HG02885 (cell line): Measurements from ENCODE around the gene TMEM219.
"Not testable (repeated sequence)": the region's sequence is repeated elsewhere in the genome, so short reads cannot be mapped to it uniquely, and the experiment has no call there.

ENCODE experiments used
- ATAC-seq: cut with Tn5 transposase; IDR thresholded peaks from one replicate; pipeline ENCODE4 v1.9.1; 2021; ENCODE audit warnings: mild to moderate bottlenecking; ENCODE audit not compliant: unreplicated experiment, poor library complexity

The TMEM219 gene

DNA sequence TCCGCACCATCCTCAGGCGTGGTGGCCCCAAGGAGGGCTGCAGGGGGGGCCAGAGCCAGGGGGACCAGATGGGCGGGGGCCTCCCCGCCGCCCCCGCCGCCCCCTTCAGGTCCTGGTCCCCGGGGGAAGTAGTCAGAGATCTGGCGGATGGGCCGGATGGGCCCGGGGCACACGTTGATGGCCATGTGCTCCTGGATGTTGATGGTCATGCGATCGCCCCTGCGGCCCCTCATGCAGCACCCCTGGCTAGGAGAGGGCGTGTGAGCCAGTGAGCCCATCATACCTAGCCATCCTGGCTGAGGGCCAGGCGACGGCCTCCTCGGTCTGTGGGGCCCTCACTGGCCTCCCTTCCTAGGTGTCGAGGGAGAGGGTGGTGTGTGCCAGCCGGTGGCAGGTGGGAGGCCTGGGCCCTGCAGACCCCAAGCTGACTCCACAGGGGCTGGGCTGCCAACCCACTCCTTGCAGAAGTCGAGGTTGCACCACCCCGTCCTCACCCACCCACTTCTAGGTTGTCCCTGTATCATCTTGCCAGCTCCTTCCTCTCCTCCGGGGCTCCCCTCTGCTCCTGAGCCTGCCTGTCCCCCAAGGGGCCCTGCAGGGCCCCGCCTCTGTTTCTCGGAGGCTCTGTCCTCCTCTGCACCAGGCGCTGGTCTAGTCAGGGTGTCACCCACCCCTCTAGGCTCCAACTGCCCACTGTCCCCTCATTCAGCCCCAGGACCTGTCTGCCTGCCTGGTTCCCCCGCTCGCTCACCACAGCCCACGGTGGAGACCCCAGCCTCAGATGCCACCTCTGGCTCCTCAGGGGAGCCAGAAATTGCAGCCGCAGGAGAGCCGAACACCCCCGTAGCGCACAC, 48.3 kb downstream of the TMEM219 start:
- ATAC-seq = no peak

DNA sequence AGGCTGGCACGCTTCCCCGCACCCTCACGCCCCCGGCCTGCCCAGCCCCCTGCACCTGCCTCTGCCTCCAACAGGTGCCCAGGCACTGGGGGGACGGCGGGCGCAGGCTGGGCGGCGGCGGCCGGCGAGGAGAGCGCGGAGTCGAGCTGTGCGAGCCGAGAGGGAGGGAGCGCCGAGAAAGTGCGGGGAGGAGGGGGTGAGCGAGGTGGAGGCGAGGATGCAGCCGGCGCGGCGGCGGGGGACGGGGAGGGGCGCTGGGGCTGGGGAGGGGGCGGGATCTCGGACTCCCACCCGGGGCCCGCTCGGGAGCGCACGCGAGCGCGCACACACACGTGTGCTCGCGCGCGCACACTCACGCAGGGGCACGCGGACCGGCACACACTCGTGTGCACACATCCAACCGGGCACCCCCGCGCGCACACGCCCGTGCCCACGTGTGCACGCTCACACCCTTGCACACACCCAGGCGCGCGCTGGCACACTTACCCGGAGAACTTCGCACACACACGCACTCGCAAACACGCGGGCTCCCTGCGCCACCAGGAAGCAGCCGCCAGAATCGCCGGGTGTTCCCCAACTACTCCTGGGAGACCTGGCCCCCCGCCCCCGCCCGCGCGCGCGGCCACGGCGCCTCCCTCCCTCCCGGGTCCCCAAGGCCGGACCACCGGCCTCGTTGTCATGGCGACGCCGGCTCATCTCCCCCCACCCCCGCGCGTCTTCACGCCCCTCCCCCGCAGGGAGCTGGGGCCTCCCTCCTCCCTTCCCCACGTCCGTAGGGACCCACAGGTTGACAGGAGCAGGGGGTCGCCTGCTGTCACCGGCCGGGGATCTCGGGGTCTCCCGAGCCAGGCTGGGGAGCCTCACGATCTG, 49.2 kb downstream of the TMEM219 start, which contains the start of gene DOC2A:
TSS of gene DOC2A (minus strand) at position 184 of the 870 bp plus-strand sequence. CDS start 805 bp downstream, outside the sequence.
- no peak for ATAC-seq

DNA sequence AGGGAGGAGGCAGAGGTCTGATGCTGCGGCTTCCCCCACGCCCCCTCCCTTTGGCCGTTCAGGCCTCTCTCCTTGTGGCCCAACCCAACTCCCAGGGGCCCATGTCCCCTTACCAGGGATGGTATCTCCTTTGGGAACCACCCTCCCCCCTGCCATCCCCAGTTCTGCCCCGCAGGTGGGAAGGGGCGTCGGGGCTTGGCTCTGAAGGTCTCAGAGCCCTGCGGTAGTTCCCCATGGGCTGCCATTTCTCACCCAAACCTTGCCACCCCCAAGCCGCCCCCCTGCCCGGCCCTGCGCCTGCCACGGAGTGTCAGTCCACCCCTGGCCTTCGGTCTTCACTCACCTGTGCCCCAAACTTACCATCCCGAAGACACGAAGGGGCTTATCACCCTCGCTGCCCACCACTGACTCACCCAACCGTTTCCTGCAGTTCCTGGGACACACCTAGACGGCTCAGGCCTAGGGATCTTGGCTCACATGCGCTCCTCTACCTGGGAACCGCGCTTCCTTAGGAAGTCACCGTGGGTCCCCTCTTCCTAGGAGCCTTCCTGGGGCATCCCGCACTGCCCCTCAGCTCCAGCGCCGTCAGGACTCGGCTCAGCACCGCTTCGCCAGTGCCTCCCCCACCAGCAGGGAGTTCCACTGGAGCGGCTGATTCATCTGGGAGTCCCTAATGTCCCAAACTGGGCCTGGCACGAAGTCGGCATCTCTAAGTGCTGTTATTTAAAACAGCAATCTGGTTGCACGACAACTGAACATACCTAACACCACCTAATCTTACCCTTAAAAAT, 50.0 kb downstream of the TMEM219 start:
- no peak for ATAC-seq

GRCh38 chr16:30012598-30012997, 50.7 kb downstream of the TMEM219 start:
- not testable (repeated sequence) for ATAC-seq

- not testable (repeated sequence) for ATAC-seq
Observed at GRCh38 chr16:30015450-30015849, 53.6 kb downstream of the TMEM219 start.

- no peak for ATAC-seq
Observed at GRCh38 chr16:30016555-30017276, 54.8 kb downstream of the TMEM219 start.

GRCh38 chr16:30017277-30017656, 55.4 kb downstream of the TMEM219 start:
- no peak for ATAC-seq

- not testable (repeated sequence) for ATAC-seq
Observed at GRCh38 chr16:30017937-30018336, 56.1 kb downstream of the TMEM219 start.

GRCh38 chr16:30018731-30019158, 56.9 kb downstream of the TMEM219 start:
- no peak for ATAC-seq
